Ishikawa (cell line): ENCODE results near the gene NEXMIF.

Source experiments
- CEBPB ChIP-seq: IDR thresholded peaks from 2 replicates; pipeline ENCODE4 v1.6.1; 2012
- CREB1 ChIP-seq: IDR thresholded peaks from 2 replicates; pipeline ENCODE4 v1.6.1; 2012; ENCODE audit warnings: low read depth
- EGR1 ChIP-seq: IDR thresholded peaks from 2 replicates; pipeline ENCODE4 v1.6.1; 2012
- EP300 ChIP-seq: IDR thresholded peaks from 2 replicates; pipeline ENCODE4 v1.6.1; 2012; ENCODE audit warnings: borderline replicate concordance
- FOXM1 ChIP-seq: IDR thresholded peaks from 2 replicates; pipeline ENCODE4 v1.6.1; 2012; ENCODE audit warnings: low read depth, borderline replicate concordance
- MAX ChIP-seq: IDR thresholded peaks from 2 replicates; pipeline ENCODE4 v1.6.1; 2012
- NFIC ChIP-seq: IDR thresholded peaks from 2 replicates; pipeline ENCODE4 v1.6.1; 2012
- RAD21 ChIP-seq: IDR thresholded peaks from 2 replicates; pipeline ENCODE4 v1.6.1; 2012; ENCODE audit warnings: low read depth
- REST ChIP-seq: IDR thresholded peaks from 2 replicates; pipeline ENCODE4 v1.6.1; 2012; ENCODE audit warnings: low read depth, mild to moderate bottlenecking
- TAF1 ChIP-seq: IDR thresholded peaks from 2 replicates; pipeline ENCODE4 v1.6.1; 2012; ENCODE audit warnings: low read depth, mild to moderate bottlenecking
- TCF12 ChIP-seq: IDR thresholded peaks from 2 replicates; pipeline ENCODE4 v1.6.1; 2012; ENCODE audit warnings: low read depth
- TEAD4 ChIP-seq: IDR thresholded peaks from 2 replicates; pipeline ENCODE4 v1.6.1; 2012
- USF1 ChIP-seq: IDR thresholded peaks from 2 replicates; pipeline ENCODE4 v1.6.1; 2012
- YY1 ChIP-seq: IDR thresholded peaks from 2 replicates; pipeline ENCODE4 v1.6.1; 2012; ENCODE audit warnings: low read depth
- ZBTB7A ChIP-seq: IDR thresholded peaks from 2 replicates; pipeline ENCODE4 v1.6.1; 2012; ENCODE audit warnings: low read depth

NEXMIF gene

GRCh38 chrX:74925225-74926088 is at the start of gene NEXMIF:
Gene NEXMIF (minus strand): TSS chrX:74925452.
- TF ChIP-seq RAD21: no peak
- TF ChIP-seq REST: no peak
- TF ChIP-seq EP300: no peak
- TF ChIP-seq NFIC: no peak
- no peak for TF ChIP-seq CREB1
- no peak for TF ChIP-seq TAF1
- TF ChIP-seq TCF12: no peak
- TF ChIP-seq YY1: no peak
- no peak for TF ChIP-seq FOXM1
- no peak for TF ChIP-seq EGR1
- TF ChIP-seq TEAD4: no peak
- no peak for TF ChIP-seq USF1
- TF ChIP-seq ZBTB7A: no peak
- no peak for TF ChIP-seq CEBPB
- no peak for TF ChIP-seq MAX

GRCh38 chrX:74949717-74950116 is 24.5 kb upstream of the NEXMIF start:
- TF ChIP-seq YY1: no peak
- TF ChIP-seq EGR1: no peak
- no peak for TF ChIP-seq MAX
- no peak for TF ChIP-seq NFIC
- TF ChIP-seq TAF1: no peak
- TF ChIP-seq CREB1: no peak
- no peak for TF ChIP-seq TEAD4
- no peak for TF ChIP-seq RAD21
- TF ChIP-seq CEBPB: no peak
- TF ChIP-seq ZBTB7A: no peak
- no peak for TF ChIP-seq FOXM1
- TF ChIP-seq EP300: no peak
- no peak for TF ChIP-seq REST
- TF ChIP-seq TCF12: no peak
- no peak for TF ChIP-seq USF1

GRCh38 chrX:74940414-74940813 is 15.2 kb upstream of the NEXMIF start:
- no peak for TF ChIP-seq RAD21
- no peak for TF ChIP-seq EP300
- TF ChIP-seq TAF1: no peak
- no peak for TF ChIP-seq USF1

- TF ChIP-seq REST (peak; percentile 85), CREB1 (no peak)
Observed at GRCh38 chrX:74931214-74931613, 6.0 kb upstream of the NEXMIF start.
